HG02981 (cell line): ENCODE results near the gene ADGRB2.

ENCODE experiments used
- ATAC-seq: cut with Tn5 transposase; IDR thresholded peaks from one replicate; pipeline ENCODE4 v1.9.1; 2021; ENCODE audit warnings: mild to moderate bottlenecking, moderate library complexity; ENCODE audit not compliant: unreplicated experiment

The ADGRB2 gene

GRCh38 chr1:31704271-31705079, 59.7 kb downstream of the ADGRB2 start:
- no peak for ATAC-seq

DNA sequence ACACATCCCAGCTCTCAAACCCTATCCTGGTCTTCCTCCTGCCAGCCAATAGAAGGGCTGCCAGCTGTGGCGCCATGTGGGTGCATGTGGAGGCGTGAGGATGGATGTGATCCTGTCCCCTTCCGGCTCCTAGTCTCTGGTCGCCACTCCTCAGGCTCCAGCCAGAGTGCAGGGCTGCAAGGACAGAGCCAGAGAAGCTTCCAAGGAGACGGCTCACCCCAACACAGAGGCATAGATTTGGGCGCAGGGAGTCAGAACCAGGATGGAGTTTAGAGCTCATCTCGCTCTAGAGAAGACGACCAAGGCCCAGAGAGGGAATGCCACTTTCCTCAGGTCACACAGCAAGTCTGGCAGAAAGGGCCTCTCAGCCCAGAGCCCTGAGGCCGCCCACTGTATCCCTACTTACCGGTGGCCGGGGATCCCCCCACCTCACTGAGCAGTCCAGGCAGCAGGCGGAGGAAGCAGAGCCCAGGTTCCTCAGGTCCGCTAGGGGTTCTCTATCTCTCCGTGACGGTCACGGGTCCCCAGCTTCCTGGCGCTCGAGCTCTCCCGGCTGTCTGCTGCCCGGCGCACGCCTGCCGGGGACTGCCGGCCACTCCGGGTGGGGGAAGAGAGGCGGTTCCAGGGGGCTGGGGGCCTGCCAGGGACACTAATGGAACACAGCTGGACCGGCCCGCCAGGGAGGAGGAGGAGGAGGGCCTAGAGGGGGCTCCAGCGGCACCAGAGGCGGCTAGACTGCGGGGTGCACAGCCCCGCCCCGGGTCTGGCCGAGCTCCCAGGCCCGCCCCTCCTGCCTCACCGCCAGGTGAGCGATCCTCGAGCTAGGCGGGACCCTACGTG, 60.5 kb downstream of the ADGRB2 start, which contains the start of gene COL16A1:
COL16A1 (minus strand) TSS at position 587 of the 840 bp plus-strand sequence. CDS start 1,824 bp downstream, outside the sequence.
- no peak for ATAC-seq

DNA sequence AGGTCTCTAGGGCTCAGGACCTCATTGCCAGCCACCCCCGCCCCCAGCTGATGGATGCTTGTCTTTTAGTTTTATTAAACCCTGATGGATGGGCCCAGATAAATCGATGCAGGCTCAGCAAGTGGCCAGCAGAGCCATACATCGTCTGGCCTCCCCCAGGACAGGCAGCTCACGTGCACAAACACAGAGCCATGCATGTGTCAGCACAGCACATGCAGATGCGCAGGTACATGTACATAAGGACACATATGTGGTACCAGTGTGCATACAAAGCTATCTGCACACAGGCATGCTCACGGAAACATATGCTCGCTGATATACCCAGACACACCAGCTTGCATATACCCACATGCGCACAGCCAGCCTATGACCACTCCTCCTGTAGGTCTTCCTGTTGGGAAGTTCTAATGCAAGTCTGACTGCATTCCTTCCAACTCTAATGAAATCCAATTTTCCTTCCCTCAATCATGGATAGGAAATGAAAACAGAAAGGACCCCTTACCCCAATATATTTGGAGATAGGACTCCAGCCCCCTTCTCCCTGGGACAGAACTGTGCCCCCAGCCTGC, 61.2 kb downstream of the ADGRB2 start:
- ATAC-seq, result no peak

- ATAC-seq, result no peak
Observed at GRCh38 chr1:31701091-31701736, 62.9 kb downstream of the ADGRB2 start.

GRCh38 chr1:31700468-31701090, 63.6 kb downstream of the ADGRB2 start:
- no peak for ATAC-seq

GRCh38 chr1:31699341-31699891, 64.7 kb downstream of the ADGRB2 start:
- ATAC-seq, result no peak

DNA sequence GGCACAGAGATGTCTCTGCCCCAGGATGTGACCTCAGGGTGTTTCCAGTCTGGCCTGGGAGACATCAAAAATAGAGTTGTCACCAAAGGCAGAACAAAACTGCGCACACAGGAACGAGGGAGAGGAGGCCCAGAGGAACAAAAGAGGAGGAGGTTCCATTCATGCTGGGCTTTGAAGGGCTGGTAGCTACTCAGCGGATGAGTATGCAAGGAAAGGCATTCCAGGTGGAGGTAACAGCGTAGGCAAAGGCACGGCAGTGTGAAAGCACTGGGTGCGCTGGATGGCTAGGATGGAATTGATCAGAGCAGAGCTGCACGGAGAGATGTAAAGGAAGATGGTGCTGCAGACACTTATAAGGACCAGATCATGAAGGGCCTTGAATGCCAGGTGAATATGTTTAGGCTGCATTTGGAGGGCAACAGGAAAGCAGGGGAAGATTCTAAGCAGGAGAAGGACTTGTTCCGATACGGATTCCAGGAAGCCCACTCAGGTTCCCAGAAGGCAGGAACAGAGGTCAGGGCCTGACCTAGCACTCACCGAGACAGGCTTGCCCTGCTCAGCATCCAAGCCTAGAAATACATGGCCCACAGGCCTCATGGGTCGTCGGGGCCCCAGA, 66.7 kb downstream of the ADGRB2 start:
- no peak for ATAC-seq

DNA sequence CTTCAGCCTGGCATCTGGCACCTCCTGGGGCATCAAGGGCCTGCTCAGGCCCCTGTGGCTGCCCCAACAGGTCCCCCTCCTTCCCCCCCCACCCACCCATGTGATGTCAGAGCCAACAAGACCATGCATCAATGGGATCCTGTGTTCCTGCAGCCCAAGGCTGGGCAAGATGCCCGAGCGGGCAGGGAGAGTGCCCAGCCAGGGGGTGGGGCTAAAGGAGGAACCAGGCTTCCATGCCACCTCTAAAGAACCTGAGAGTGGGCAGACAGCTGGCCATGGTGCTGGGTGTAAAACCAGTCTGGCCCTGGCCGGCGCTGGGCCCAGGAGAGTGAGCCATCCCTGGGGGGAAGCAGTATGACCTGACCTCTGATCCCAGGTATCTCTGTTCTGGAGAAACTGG, 67.9 kb downstream of the ADGRB2 start:
- no peak for ATAC-seq

DNA sequence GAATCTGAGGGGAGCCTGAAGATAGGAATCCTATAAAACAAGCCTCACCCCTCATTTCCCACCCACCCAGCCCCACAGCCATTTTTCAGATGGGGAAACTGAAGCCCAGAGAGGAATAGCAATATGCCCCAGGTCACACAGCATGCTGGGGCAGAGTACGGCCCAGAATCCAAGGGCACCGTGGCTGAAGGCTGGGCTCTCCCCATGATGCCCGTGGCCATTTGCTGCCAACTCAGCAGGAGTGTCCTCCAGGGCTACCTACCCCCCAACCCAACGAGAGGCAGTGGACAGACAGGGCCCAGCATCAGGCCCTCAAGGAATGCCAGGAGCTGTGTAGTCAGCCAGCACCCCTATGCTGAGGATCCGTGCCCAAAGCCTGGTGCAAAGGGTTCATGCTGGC, 68.8 kb downstream of the ADGRB2 start:
- ATAC-seq, result no peak

GRCh38 chr1:31694964-31695313, 69.2 kb downstream of the ADGRB2 start:
- ATAC-seq, result no peak

GRCh38 chr1:31694069-31694963, 69.8 kb downstream of the ADGRB2 start:
- no peak for ATAC-seq

DNA sequence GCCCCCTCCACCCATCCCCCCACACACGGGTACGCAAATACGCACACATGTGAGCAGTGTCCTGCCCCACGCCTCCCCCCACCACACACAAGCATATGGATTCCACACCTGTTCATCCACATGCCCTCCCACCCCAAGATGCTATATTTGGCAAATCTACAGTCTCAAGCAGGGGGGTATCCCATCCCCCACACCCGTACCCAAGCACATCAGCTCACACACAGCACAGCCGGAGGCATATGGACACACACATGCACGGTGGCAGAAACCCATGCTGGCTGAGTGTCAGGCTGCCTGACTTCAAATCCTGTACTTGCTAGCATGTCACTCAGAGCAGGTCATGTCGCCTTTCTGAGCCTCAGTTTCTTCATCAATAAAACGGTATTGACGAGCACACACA, 70.9 kb downstream of the ADGRB2 start:
- no peak for ATAC-seq

- no peak for ATAC-seq
Observed at GRCh38 chr1:31691951-31692350, 72.2 kb downstream of the ADGRB2 start.

DNA sequence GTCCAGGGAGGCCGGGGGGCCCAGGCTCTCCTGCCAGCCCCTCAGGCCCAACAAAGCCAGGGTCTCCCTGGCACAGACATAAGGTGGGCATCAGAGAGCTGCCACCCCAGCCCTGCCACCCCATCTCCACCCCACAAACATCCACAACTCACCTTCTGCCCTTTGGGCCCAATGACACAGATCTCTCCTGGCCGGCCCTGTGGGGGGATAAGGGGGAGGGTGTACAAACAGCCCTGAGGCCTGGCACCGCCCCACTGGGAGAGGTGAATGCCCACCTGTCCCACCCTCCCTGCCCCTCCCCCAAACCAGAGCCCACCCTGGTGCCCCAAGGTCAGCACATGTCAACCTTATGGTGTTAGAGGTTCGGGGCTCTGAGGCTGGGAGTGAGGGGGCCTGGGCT, 72.7 kb downstream of the ADGRB2 start:
- no peak for ATAC-seq

DNA sequence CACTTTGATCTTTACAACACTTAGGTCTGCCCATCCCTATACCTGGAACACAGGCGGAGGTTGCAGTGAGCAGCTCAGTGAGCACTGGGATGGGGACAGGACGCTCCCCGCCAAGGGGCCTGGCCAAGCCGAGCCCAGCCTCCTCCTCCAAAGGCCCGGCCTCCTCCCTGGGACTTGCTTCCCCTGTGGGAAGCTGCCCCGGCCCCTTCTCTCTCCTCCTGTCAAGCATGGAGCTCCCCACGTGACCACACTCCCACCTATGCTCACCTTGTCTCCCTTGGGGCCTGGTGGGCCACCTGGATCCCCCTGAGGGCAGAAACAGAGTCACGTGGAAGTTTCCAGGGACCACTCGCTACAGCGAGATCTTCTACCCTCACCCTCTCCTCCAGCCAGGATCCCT, 73.2 kb downstream of the ADGRB2 start:
- no peak for ATAC-seq

GRCh38 chr1:31689854-31690253, 74.3 kb downstream of the ADGRB2 start:
- ATAC-seq, result no peak

- no peak for ATAC-seq
Observed at GRCh38 chr1:31689379-31689778, 74.8 kb downstream of the ADGRB2 start.

GRCh38 chr1:31688233-31688918, 75.8 kb downstream of the ADGRB2 start:
- ATAC-seq, result no peak
